ENCODE results near the gene SCYGR8.

Gene SCYGR8

GRCh38 chr2:227765788-227766372 lies 20.2 kb downstream of the SCYGR8 start:
- DNase-seq: no peak

DNA sequence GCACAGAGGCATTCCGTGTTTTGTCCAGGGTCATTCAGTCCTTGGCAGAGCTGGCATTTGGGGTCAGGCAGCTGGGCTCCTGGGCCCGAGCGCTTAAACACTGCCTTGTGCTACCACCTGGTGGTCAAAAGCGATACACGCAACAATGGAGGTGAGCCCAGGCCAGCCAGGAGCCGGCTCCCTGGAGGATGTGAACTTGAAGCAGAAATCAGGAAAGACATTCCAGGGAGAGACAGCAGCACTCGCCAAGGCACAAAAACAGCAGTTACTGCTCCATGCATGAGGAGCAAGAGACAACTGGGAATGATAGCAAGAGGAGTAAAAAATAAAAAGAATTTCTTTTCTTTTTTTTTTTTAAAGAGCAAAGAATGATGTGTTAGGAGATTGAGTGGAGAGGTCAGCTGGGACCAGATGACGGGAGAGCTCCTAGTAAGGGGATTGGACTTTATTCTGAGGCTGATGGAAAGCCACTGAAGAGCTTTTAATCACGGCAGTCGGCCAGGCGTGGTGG lies 20.7 kb downstream of the SCYGR8 start:
- DNase-seq: peak; percentile 45 to 55

GRCh38 chr2:227767830-227768229 lies 22.1 kb downstream of the SCYGR8 start:
- no peak for DNase-seq

DNA sequence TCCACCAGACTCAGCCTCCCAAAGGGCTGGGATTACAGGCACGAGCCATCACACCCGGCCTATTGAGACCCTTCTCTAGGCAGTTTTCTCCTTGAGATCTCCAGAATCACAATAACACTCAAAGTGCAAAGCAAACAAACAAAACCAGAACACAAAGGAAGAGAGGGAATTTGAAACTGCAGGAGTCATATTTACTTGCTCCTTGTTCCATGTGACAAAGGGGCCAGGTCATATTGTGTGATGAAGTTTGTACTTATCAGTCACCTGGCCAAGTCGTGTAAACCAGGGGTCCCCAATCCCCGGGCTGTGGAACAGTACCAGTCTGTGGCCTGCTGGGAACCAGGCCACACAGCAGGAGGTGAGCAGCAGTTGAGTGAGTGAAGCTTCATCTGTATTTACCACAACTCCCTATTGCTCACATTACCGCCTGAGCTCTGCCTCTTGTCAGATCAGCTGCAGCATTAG lies 26.5 kb downstream of the SCYGR8 start:
- no peak for DNase-seq

GRCh38 chr2:227772932-227773331 lies 27.2 kb downstream of the SCYGR8 start:
- DNase-seq: no peak

- no peak for DNase-seq
Measured at GRCh38 chr2:227774011-227774624, 28.4 kb downstream of the SCYGR8 start.

GRCh38 chr2:227774895-227775842 lies 29.5 kb downstream of the SCYGR8 start:
- DNase-seq: no peak

GRCh38 chr2:227780981-227781615 lies 35.4 kb downstream of the SCYGR8 start:
- no peak for DNase-seq

GRCh38 chr2:227781841-227782240 lies 36.1 kb downstream of the SCYGR8 start:
- no peak for DNase-seq

- no peak for DNase-seq
Measured at GRCh38 chr2:227782804-227783203, 37.1 kb downstream of the SCYGR8 start.

GRCh38 chr2:227783404-227784138 lies 37.9 kb downstream of the SCYGR8 start:
- peak in 1 of 2 experiments; percentile 2 for DNase-seq

- no peak for DNase-seq
Measured at GRCh38 chr2:227785293-227785692, 39.6 kb downstream of the SCYGR8 start.

DNA sequence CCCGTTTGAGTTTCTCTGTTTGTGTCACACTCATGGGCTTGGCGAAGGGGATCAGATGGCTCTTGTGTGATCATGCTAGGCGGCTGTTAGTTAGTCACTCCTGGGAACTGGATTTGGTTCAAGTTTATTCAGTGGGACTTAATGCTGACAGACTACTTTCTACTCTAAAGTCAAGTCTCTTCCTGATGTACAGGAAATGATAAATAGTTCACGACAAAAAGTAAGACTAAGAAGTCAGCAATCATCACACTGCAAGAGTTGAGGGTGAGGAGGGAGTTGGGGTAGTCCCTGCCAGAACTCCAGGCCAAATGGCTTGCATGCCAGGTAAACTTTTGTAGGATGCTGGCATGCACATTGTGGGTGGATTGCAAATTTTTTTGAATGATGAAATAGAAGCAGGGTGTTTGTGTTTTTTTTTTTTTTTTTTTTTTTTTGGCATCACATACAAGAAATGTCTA lies 42.9 kb downstream of the SCYGR8 start:
- DNase-seq: no peak

GRCh38 chr2:227789803-227790202 lies 44.1 kb downstream of the SCYGR8 start:
- no peak for DNase-seq

DNA sequence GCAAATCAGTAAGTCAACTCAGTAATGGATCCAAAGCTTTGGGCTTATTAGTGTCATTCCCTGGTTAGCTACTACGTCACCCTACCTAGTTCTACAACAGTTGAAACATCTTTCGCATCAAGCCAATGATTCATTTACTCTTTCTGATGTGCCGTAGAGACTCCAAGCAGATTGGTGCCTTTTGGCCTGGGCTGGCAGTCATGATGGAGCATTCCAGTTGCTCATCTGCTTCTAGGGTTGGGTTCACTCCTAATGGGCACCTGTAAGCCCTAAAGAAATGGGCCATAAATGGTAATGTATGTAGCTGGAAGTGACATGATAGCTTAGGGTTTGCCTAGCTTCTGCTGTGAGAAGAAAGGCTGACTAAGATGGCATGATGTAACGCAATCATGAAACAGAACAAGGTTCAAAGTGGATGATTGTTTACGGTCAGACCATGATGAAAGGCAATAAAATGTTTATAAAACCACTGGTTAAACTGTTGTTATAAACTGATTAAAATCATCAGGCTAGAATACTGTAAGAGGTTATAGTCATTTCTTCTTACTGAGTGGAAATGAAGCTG lies 47.5 kb downstream of the SCYGR8 start:
- no peak for DNase-seq
